CD4-positive, alpha-beta T cell treated with Interleukin-12 subunit alpha and Interleukin-12 subunit beta, for 1 hour (primary cell): ENCODE data around the gene ZNF592.

ENCODE experiments used
- DNase-seq: peaks from one replicate; pipeline ENCODE4 v3.0.0-alpha.2; 2020

Gene ZNF592

DNA sequence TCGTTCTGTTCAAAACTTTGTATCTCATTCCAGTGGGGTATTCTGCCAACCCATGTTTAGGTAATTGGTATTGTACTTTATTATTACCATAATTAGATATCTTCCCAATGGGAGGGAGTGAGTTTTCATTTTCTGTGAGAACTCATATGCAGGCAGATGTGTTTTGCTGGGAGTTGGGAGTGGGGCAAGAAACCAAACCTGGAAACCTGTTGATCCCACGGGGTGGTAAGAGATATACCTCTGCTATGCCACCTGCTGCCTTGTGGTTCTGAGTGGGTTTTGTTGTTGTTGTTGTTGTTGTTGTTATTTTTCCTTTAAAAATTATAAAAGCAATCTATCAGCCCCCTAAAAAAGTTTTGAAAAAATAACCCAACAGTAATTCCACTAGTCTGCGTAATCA lies 32.1 kb downstream of the ZNF592 start:
- DNase-seq, result no peak

DNA sequence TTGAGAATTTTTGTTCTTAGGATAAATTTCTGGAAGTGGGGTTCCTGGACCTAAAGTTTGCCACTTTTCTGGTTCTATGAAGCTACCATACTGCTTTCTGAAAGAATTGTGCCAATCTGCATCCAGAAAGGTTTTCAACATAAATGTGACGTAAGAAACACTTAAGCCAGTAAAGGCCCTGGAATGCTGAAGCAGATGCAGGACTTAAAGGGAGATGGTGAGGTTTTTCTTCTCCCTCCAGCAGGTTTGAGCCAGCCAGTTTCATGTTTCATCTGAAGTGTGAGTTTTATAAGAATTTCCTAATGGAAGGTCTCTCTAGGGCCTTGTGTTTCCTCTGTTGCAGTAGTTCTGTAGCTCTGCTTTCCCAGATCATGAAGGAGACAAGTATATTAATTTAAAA lies 33.1 kb downstream of the ZNF592 start:
- DNase-seq, result no peak

DNA sequence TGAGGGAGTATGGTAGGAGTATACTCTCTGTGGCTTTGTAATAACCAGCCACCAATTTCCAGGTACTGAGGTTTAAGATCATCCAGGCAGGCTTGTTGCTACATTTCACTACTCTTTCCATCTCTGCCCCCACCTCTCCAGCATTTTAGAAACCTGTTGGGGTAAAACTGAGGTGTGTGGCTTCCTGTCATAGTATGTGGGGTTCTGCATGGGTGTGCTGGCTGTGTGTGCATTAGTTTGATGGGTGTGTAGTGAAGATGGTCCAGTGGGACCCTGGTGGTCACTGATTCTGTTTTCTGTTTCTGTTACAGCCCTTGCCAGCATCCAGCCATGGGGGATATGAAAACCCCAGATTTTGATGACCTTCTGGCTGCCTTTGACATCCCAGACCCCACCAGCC lies 34.0 kb downstream of the ZNF592 start:
- no peak for DNase-seq

DNA sequence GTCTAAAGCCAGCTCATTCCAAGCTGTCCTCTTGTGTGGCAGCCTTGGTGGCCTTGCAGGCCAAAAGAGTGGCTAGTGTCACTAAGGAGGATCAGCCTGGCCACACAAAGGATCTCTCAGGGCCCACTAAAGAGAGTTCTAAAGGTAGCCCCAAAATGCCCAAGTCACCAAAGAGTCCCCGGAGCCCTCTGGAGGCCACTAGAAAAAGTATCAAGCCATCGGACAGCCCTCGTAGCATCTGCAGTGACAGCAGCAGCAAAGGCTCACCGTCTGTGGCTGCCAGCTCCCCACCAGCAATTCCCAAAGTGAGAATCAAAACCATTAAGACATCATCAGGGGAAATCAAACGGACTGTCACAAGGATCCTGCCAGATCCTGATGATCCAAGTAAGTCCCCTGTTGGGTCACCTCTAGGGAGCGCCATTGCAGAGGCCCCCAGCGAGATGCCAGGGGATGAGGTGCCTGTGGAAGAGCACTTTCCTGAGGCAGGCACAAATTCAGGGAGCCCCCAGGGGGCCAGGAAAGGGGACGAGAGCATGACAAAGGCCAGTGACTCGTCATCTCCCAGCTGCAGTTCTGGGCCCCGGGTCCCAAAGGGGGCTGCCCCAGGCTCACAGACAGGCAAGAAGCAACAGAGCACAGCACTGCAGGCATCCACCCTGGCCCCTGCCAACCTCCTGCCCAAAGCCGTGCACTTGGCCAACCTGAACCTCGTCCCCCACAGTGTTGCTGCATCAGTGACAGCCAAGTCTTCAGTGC lies 35.3 kb downstream of the ZNF592 start:
- DNase-seq, result no peak

DNA sequence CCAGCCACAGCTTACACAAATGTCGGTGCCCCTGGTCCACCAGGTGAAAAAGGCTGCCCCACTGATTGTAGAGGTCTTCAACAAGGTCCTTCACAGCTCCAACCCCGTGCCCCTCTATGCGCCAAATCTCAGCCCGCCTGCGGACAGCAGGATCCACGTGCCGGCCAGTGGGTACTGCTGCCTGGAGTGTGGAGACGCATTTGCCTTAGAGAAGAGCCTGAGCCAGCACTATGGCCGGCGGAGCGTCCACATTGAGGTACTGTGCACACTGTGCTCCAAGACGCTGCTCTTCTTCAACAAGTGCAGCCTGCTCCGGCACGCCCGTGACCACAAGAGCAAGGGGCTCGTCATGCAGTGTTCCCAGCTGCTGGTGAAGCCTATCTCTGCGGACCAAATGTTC lies 35.9 kb downstream of the ZNF592 start:
- no peak for DNase-seq

DNA sequence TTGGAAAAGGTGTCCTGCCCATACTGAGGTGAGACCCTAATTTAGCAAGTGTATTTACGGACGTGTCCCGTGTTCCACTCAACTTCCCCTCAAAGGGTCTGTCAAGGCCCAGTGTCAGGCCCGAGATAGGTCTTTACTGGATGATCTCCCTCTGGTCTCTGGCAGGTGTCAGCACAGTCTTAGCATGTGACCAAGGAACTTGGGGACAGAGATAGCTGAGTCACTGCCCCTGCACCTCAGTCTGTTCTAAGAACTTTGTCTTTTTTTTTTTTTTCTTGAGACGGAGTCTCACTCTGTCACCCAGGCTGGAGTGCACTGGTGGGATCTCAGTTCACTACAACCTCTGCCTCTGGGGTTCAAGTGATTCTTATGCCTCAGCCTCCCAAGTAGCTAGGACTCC lies 36.7 kb downstream of the ZNF592 start:
- no peak for DNase-seq

DNA sequence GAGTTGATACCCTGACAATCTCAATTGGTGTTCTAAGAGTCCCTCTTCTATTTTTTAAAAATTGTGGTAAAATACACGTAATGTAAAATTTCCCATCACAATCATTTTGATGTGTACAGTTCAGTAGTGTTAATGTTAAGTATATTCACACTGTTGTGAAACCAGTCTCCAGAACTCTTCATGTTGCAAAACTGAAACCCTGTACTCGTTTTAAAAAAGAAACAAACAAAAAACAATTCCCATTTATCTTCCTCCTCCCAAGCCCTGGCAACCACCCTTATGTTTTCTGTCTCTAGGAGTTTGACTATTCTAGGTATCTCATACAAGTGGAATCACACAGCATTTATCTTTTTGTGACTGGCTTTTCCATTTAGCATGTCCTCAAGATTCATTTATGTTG lies 40.1 kb downstream of the ZNF592 start:
- DNase-seq, result no peak

DNA sequence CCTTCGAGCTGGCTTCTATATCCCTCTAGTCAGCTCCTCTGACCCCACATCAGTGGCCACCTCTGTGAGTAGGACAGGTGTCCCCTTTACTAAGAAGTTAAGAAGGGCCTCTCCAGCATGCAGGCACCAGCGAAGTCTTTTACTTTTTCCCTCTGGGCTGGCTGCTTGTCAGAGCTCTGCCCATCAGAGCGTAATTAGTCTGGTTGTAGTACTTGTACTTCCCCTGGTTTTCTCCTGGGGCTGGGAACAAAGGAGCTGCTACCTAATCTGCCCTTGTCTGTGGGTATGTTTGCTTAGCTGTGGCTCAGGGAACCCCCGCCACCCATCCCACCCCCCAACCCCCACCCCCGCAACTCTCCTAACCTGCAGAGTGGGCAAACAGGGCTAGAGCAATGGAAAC lies 41.4 kb downstream of the ZNF592 start:
- DNase-seq, result no peak

DNA sequence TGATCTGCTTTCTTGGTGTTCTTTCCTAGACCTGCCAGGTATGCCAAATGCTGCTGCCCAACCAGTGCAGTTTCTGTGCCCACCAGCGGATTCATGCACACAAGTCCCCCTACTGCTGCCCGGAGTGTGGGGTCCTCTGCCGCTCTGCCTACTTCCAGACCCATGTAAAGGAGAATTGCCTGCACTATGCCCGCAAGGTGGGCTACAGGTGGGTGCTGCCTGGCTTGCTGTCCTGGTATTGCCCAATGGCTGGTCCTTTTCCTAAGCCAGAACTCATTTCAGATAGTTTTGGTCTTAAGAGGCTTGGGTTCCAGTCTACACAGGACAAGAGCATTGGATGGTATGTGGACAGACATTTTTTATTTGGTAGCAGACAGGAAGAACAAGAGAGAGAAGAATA lies 42.3 kb downstream of the ZNF592 start:
- no peak for DNase-seq

DNA sequence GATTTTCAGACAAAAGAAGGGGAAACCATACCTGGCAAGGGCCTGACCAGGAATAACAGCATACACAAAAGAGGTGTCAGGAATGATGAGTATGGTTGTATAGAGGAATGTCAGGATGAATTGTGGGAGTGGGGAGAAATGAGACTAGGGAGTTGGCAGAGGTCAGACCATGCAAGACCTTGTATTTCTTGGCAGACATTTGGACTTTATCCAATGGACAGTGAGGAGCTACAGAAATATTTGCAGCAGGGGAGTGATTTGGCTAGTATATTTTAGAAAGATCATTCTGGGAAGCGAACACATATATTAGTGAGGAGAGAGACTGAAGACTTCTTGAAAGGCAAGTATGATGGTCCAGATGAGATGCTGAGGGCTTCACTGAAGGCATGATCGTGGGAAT lies 43.4 kb downstream of the ZNF592 start:
- no peak for DNase-seq

DNA sequence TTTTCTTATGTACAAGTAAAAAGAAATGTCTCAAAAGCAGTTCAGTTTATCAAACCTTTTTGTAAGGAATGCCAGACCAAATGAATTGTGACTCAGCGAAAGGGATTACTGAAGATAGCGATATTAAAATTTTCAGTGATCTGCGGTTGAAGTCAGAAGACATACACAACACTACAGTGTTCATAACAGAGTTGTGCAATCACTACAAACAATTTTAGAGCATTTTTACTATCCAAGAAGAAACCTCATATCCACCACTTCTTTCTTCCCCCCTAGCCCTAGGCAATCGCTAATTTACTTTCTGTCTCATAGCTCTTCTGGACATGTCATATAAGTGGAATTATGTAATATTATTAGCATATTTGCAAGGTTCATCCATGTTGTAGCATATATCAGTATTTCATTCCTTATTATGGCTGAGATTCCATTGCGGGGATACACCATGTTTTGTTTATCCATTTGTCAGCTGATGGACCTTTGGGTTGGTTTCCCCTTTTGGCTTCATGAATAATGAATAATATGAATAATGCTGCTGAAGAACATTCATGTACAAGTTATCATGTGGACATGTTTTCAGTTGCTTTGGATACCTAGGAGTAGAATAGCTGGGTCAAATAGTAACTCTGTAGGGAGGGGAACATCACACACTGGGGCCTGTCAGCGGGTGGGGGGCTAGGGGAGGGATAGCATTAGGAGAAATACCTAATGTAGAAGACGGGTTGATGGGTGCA lies 45.2 kb downstream of the ZNF592 start:
- DNase-seq, result no peak

DNA sequence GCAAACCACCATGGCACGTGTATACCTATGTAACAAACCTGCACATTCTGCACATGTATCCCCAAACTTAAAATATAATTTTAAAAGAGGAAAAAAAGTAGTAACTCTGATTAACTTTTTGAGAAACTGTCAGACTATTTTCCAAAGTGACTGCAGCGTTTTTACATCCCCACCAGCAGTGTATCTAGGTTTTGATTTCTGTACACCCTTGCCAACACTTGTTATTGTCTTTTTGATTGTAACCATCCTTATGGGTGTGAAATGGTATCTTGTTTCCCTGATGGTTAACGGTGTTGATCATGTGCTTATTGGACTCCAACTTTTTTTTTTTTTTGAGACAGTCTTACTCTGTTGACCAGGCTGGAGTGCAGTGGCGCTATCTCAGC lies 45.8 kb downstream of the ZNF592 start:
- DNase-seq, result no peak

DNA sequence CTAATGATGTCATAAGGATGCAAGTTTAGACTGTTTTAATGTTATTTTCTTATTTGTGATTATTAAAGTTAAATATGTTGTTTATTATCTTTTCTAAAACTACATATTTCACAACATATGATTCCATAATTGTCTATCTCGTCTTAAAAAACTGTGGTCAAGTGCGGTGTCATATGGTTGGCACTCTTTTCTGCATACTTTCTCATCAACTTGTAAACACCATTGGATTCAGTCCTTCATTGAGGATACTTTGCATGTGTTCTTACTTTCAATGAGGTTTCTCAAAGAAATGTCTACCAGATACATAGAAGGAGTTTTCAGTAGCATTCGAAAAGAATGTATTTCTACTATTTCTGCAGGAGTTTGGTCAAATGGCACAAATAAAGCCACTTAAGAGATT lies 46.8 kb downstream of the ZNF592 start:
- no peak for DNase-seq

DNA sequence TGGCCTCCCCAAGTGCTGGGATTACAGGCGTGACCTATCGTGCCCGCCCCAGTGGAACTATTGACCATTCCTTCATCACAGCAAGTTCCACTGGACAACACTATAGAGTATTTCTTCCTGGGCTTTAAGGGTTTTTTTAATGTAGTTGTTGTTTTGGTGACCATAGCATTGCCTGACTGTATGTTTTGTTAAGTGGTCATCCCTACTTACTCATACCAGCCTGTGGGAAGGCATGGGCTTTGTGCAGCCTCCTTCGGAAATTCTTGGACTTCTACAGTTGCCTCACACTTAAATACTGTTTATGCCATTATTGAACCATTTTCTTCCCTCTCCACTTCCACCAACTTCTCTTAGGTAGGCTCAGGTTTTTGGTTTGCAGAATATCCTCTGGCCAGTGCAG lies 48.8 kb downstream of the ZNF592 start:
- no peak for DNase-seq

DNA sequence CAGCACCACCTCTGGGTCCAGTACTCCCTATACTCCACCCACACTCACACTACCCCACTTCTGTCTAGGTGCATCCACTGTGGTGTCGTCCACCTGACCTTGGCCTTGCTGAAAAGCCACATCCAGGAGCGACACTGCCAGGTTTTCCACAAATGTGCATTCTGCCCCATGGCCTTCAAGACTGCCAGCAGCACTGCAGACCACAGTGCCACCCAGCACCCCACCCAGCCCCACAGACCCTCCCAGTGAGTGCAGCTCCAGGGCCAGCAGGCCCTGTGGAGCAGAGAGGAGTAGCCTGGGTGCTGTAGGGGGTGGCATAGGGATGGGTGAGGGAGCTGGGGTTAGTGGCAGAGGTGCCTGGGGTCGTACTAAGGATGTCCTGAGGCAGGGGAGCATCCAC lies 49.4 kb downstream of the ZNF592 start:
- no peak for DNase-seq

DNA sequence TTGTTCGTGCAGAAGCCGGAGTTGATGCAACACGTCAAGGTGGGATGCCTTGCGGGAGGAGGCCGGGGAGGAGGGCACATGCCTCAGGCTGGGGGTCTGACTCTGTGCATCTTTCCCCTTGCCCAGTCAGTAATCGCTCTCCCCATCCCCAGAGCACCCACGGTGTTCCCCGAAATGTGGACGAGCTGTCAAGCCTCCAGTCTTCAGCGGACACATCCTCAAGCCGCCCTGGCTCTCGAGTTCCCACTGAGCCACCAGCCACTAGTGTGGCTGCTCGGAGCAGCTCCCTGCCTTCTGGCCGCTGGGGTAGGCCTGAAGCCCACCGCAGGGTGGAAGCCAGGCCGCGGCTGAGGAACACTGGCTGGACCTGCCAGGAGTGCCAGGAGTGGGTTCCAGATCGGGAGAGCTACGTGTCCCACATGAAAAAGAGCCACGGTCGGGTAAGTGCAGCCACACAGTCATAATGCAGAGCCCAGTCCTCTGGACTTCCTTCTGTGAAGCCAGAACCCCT lies 50.1 kb downstream of the ZNF592 start:
- no peak for DNase-seq

DNA sequence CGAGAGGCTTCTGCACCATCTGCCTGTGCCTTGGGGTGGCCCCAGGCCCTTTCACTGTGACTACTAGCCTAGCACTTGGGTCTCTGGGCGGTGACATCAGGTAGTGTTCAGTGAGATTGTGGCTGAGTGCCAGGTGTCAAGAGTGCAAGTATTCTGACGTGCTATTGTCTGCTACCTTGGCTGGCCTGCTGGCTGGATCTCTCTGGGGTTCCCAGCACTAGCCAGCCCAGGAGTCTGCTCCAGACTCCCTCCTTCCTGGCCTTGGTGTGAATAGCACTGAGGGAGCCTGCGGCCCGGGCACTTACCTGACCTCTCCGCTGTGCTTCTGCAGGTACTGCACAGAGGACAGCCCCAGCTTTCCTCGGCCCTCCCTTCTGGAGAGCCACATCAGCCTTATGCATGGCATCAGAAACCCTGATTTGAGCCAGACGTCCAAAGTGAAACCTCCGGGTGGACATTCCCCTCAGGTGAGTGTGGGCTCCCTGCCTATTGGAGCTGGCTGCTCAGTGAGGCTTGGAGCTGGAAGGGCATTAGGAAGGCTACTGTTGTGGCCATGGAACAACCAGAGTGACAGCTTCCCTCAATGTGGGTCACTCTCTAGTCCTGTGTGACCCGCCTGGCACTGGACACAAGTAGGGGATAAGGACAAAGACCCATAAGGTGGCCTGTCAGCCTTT lies 51.3 kb downstream of the ZNF592 start:
- no peak for DNase-seq

DNA sequence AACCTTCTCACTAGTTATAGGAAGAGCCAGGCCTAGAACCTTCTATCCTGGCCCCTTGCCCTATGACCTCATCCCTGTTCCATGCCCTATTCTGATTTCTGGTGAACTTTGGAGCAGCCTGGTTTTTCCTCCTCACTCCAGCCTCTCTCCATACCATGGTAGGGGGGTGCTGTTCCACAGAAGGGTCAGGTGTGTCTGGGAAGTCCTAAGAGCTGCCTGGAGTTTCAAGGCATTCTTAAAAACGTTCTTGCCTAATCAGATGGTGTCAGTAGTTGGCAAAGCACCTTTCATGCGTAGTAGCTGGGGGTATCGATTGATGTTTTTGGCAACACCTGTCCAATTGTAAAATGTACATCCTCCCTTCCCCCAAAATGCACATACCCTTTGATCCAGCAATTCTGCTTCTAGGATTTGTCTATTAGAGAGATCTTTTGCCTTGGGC lies 52.0 kb downstream of the ZNF592 start:
- DNase-seq, result no peak

DNA sequence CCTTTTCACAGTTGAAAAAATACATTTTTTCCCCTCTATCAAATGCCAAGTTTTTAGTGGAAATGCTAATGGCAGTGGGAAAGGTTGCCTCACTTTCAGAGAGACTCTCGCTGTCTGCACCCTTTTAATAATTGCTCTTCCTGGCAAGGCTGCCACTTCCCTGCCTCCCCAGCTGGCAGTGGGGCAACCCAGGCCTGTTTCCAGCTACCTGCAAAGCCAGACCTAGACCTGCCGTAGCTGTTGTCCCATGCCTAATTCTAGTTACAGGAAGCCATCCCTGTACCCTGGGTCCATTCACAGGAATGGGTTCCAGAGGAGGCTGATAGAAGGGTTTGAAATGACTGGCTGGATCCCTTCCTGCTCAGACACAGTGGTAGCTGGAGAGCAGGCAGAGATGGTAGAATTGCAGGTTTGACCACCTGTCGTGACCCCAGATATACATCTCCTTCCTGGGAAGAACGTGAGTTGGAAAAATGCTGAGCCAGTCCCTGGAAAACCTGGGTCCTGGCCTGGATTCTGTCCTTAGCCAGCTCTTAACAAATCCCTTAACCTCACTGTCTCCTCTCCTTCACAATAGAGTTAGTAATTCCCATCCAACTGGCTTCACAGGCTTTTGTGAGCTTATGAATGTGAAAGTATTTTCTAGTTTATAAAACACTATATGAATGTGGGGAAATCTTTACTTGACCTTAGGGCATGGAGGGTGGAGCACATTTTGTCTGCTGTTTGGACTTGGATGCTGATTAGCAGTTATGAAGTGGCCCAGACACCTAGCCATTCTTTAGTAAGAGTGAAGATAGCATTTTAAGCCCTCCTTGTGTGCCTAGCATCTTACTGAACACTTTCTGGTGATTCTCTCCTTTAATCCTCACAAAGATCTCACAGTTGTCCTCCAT lies 55.9 kb downstream of the ZNF592 start:
- no peak for DNase-seq

DNA sequence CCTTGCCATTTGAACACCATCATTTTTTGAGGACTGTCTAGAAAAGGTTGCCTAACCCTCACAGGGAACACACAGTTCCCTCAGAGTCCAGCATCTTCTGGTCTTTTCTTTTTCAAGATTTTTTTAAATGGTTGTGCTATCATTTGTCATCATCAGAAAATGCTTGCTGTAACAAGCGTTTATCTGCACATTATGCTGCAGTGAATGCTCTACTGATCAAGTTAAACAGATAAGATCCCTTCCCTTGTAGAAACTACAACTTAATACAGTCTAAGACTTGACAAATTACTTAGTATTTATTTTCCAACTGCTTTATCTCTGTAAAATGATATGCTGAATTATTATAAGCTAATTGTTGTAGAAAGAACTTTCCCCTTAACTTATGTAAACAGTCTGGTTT lies 56.8 kb downstream of the ZNF592 start:
- DNase-seq, result no peak

DNA sequence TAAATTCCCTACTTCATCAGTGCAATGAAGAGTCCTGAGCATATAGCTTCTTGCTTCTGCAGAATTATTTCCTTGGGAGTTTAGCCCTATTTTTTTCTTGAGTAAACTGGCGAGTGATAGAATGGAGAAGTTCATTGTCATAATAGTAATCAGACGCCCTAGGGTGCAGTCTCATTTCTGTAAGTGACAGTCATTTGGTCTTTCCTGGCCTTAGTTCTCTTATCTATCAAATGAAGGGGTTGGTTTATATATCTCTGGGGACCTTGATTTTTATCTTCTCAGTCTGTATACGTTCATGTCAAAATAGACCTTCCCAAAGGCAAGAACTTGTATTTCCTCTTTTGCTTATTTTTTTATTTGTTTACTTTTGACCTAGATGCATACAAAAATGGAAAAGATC lies 58.8 kb downstream of the ZNF592 start:
- DNase-seq, result no peak

DNA sequence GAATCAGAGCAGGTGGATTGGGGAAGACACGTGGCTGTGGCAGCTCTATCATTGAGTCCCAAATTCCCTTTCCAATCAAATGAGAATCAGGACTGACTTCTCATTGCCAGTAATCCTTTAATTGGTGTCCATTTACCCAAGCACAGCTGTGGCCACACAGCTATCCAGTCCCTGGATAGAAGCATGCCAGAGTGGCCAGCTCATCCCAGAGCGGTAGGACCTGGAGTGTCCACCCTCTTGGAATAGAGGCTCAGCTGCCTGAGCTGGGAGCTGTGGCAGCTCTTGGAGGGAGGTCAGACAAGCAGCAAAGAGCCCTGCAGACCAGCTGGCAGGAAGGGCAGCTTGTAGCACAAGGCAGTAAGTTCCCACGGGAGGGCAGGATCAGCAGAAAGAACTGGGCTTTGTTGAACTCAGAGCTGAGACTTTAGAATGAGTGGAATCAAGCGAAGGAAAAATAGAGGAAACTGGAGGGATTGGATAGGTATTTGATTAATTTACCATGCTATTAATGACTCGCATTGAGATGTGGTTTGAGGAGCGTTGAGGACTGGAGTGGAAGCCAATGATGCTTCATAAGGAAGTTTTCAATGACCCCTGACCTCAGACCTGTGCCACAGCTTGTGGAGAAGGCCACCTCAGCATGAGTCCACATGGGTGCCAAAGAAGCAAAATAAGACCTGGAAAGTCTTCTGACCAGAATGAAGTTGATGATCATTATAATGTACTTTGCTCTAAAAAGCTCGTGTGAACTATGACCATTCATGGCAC lies 61.9 kb downstream of the ZNF592 start:
- DNase-seq, result no peak
